Esophagus mucosa (tissue), 1 donor: Measurements from ENCODE around the gene METTL2B. TPM values are rescaled to one million over a fixed set of nuclear protein-coding genes. Genes with fewer than 3 reads are reported as not detected.

Experiments used
- ATAC-seq: fragments of 200-7000 bp; cut with Tn5 transposase; one replicate; pipeline ENCODE4 v1.9.1; 2020
- total RNA-seq: library from RNA; stranded (reverse); gene quantifications from one replicate; pipeline ENCODE4 v1.2.4, GENCODE V29; 2023
- donor health status: DM: yes; HTN: yes; CAD: no.

METTL2B gene, protein sequence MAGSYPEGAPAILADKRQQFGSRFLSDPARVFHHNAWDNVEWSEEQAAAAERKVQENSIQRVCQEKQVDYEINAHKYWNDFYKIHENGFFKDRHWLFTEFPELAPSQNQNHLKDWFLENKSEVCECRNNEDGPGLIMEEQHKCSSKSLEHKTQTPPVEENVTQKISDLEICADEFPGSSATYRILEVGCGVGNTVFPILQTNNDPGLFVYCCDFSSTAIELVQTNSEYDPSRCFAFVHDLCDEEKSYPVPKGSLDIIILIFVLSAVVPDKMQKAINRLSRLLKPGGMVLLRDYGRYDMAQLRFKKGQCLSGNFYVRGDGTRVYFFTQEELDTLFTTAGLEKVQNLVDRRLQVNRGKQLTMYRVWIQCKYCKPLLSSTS
- total RNA-seq, result 18.4 TPM

- ATAC-seq, result peak; percentile 93
Measured at GRCh38 chr7:128476402-128477335, at the start of gene METTL2B. METTL2B (plus strand) TSS chr7:128476748; CDS start chr7:128476766, 18 bp downstream.

- ATAC-seq, result peak; percentile 27
Measured at GRCh38 chr7:128427289-128427891, 49.2 kb upstream of the METTL2B start.

GRCh38 chr7:128430207-128430606 lies 46.3 kb upstream of the METTL2B start:
- no peak for ATAC-seq

DNA sequence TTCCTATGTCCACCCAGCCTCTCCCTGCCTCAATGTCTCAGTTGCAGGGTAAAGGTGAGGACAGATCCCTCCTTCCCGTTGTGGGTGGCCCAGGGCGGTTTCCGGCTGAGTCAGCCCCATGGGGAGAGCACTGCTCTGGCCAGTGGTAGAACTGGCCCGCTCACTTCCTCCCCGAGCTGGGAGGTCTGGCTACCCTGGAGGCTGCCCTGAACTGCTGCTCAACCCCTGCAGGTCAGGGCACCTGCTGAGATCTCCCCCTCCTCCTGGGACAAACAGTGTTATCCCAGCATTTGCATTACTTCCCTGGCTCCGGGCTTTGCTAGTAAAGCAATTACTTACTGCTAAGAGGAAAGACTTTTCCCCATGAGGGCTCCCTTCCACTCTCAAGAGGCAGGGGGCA lies 45.3 kb upstream of the METTL2B start:
- peak; percentile 86 for ATAC-seq

DNA sequence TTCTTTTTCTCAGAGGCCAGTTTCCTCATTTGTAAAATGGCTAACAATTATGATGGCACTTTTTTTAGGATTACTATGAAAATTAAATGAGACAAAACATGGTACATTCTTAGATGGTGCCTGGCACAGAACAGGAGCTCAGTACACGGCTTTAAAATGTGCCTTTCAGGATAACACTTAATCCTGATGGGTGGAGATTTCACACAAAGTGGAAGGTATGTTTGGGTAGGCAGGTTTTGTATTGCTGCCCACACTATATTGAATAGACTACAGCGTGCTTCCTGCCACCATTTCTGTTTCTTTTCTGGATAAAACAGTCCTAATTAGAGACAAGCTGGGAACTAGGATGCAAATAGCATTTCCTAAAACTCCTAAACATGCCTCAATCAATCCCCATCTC lies 44.8 kb upstream of the METTL2B start:
- peak; percentile 51 for ATAC-seq

- ATAC-seq, result peak; percentile 27
Measured at GRCh38 chr7:128434413-128435326, 41.9 kb upstream of the METTL2B start.

GRCh38 chr7:128435327-128435686 lies 41.2 kb upstream of the METTL2B start:
- ATAC-seq, result no peak

GRCh38 chr7:128437426-128438332 lies 38.9 kb upstream of the METTL2B start:
- no peak for ATAC-seq

DNA sequence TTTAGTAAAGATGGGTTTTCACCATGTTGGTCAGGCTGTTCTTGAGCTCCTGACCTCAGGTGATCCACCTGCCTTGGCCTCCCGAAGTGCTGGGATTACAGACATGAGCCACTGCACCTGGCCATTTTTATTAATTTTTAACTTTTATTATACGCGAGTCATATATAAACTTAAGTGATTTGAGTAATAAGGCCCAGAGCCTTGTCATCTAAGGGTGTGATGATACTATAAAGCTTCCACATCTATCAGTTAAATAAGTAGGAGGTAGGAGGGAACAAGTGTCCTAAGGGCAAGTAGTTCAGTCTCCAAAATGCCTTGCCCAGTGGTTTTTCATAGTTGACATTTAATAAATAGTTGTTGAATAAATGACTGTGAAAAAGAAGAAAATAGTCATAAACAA lies 34.2 kb upstream of the METTL2B start:
- no peak for ATAC-seq

GRCh38 chr7:128443831-128444600 lies 32.5 kb upstream of the METTL2B start:
- peak; percentile 95 for ATAC-seq

- no peak for ATAC-seq
Measured at GRCh38 chr7:128446306-128446705, 30.2 kb upstream of the METTL2B start.

DNA sequence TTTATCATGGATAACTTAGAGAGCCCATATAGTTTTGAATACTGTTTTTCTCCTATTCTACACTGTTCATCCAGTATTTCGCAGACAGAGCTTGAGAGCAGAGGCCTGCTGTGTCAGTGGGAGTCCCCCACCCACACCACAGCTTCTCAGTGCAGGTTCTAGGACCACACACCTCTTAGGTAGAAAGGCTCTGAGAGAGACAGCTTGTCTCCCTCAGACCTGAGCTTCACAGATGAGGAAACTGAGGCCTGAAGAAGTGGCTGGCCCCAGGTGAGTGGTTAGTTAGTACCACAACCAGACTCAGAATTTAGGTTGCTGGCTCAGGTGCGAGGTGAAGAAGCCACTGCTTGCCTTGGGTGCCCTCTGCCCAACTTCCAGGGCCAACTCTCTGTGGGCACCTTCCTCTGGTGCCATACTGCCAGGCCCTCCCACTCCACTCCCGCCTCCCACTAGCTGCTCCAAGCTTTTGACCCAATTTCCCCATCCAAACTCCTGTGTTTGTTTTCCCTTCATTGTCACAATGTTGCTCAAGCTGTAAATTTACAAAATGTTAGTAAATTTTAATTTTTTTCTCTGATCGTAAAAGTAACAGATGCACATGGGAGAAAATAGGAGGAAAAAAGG lies 28.5 kb upstream of the METTL2B start:
- no peak for ATAC-seq

GRCh38 chr7:128448751-128449302 lies 27.7 kb upstream of the METTL2B start:
- no peak for ATAC-seq

DNA sequence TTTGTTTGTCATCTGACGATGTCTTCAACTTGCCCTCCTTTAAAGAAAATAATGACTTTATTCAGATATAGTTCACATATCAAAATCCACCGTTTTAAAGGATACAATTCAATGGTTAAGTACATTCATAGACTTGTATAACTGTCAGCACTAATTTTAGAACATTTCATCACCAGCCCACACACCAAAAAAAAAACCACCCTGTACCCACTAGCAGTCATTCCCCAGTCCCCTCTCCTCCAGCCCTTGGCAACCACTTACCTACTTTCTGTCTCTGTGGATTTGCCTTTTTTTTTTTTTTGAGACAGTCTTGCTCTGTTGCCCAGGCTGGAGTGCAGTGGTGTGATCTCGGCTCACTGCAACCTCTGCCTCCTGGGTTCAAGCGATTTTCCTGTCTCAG lies 26.1 kb upstream of the METTL2B start:
- ATAC-seq, result no peak

DNA sequence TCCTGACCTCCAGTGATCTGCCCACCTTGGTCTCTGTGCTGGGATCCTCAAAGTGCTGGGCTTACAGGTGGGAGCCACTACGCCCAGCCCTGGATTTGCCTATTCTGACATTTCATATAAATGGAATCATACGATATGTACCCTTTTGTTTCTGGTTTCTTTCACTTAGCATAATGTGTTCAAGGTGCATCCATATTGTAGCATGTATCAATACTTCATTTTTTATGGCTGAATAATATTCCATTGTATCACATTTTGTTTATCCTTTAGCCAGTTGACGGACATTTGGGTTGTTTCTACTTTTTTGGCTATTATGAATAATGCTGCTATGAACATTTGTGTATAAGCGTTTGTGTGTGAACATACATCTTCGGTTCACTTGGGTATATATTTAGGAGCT lies 25.6 kb upstream of the METTL2B start:
- ATAC-seq, result no peak

DNA sequence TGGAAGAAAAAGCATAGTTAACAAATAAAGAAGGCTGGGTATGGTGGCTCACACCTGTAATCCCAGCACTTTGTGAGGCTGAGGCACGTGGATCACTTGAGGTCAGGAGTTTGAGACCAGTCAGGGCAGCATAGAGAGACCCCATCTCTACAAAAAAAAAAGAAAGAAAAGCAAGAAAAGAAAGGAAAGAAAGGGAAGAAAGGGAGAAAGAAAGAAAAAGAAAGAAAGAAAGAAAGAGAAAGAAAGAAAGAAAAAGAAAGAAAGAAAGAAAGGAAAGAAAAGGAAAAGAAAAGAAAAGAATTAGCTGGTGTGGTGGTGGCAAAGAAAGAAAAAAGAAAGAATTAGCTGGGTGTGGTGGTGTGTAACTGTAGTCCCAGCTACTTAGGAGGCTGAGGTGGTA lies 24.0 kb upstream of the METTL2B start:
- no peak for ATAC-seq

DNA sequence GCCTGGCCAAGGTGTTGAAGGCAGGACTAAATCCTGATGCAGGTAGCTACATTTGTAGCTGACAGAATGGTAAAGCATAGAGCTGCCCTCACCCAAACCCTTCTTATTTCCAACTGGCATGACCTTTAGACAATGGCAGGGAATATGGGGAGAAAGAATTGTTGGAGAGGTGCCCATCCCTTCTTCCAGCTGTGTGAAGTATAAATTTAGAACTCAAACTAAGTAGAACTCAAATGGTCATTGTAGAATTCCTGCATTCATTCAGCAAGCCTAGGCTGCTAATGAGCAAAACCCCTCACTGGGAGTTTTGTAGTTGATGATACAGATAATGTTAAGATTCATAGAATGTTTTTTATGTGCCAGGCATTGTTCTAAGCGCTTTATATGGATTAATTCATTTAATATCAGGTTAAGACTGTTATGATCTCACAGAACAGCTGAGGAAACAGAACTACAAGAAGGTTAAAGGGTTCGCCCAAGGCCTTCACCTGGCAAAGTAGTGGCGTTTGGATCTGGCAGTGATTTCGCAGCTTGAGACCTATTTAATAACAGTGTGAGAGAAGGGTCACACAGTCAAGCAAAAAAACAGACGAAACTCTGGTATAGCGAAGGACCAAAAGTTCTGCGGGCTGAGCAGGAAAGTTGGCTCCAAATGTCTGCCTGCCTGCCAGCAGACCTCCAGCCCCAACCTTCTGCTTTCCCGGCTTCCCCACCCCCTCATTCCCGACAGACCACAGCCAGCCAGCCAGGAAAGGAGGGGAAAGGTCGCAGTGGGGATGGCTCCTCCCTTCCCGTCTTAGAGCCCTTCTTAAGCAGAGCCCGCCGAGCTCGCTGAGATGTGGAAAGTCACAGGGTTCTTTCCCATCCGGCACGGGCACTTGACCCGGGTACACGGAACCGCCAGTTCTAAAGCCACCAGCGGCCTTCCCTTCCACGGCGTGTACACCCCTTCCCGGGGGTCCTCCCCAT lies 22.4 kb upstream of the METTL2B start:
- ATAC-seq, result no peak
